ENCODE results near the gene ZFYVE21.

ZFYVE21 gene

GRCh38 chr14:103685276-103686211, 30.1 kb upstream of the ZFYVE21 start:
- Histone ChIP-seq H3K27ac (ENCODE audit: insufficient read depth in 1 of 2, low read depth in 1 of 2, low read length in 2 of 2, poor library complexity in 1 of 2, severe bottlenecking in 2 of 2) (no peak overlapping the region), H3K36me3 (ENCODE audit: control insufficient read depth in 4 of 4, insufficient read depth in 4 of 4, low read length in 3 of 4) (peaks cover 21 to 72% (median 56%) of the 10 kb centered on the region in 4 experiments), H3K9me3 (ENCODE audit: control extremely low read depth in 1 of 5, control insufficient read depth in 4 of 5, insufficient read depth in 2 of 5, low read depth in 1 of 5, low read length in 4 of 5) (no peaks in the 10 kb centered on the region), H3K4me3 (ENCODE audit: control insufficient read depth in 1 of 7, extremely low read depth in 1 of 7, insufficient read depth in 4 of 7, low read depth in 2 of 7, low read length in 6 of 7) (no peak overlapping the region), H3K27me3 (replicated peaks in 2 of 5; ENCODE audit: control insufficient read depth in 4 of 5, insufficient read depth in 5 of 5, low read length in 4 of 5) (no peaks in the 10 kb centered on the region), H3K4me1 (ENCODE audit: control extremely low read depth in 1 of 4, control insufficient read depth in 4 of 4, insufficient read depth in 4 of 4, low read length in 3 of 4) (no peaks in the 10 kb centered on the region)
- ChIA-PET CTCF (interaction anchor here (1.5 kb wide), 1 partner anchor 9 kb away, joined by 4 read pairs; no protein-coding TSS in a partner anchor), POLR2A (no interaction called here)
- DNase-seq = no peak
- WGBS (ENCODE audit: insufficient coverage) = 98% methylated on average over 18 of the region's 23 CpGs

- no peaks in the 10 kb centered on the region for H3K9me3 ChIP-seq (ENCODE audit: control extremely low read depth in 1 of 5, control insufficient read depth in 4 of 5, insufficient read depth in 2 of 5, low read depth in 1 of 5, low read length in 4 of 5)
- no peaks in the 10 kb centered on the region for H3K4me1 ChIP-seq (ENCODE audit: control extremely low read depth in 1 of 4, control insufficient read depth in 4 of 4, insufficient read depth in 4 of 4, low read length in 3 of 4)
- WGBS (ENCODE audit: insufficient coverage) = 99% methylated on average over 18 of the region's 19 CpGs
- no peak overlapping the region for H3K4me3 ChIP-seq (ENCODE audit: control insufficient read depth in 1 of 7, extremely low read depth in 1 of 7, insufficient read depth in 4 of 7, low read depth in 2 of 7, low read length in 6 of 7)
- CTCF ChIA-PET = interaction anchor here (0.8 to 1.5 kb wide), 2 partner anchors 10 to 120 kb away, joined by 3 to 4 read pairs; no protein-coding TSS in a partner anchor
- no peak for DNase-seq
- no peaks in the 10 kb centered on the region for H3K27me3 ChIP-seq (replicated peaks in 2 of 5; ENCODE audit: control insufficient read depth in 4 of 5, insufficient read depth in 5 of 5, low read length in 4 of 5)
- POLR2A ChIA-PET = no interaction called here
- H3K27ac ChIP-seq (ENCODE audit: insufficient read depth in 1 of 2, low read depth in 1 of 2, low read length in 2 of 2, poor library complexity in 1 of 2, severe bottlenecking in 2 of 2) = no peak overlapping the region
- H3K36me3 ChIP-seq (ENCODE audit: control insufficient read depth in 4 of 4, insufficient read depth in 4 of 4, low read length in 3 of 4) = peaks cover 21 to 67% (median 48%) of the 10 kb centered on the region in 4 experiments
Observed at GRCh38 chr14:103686831-103687485, 28.7 kb upstream of the ZFYVE21 start.

DNA sequence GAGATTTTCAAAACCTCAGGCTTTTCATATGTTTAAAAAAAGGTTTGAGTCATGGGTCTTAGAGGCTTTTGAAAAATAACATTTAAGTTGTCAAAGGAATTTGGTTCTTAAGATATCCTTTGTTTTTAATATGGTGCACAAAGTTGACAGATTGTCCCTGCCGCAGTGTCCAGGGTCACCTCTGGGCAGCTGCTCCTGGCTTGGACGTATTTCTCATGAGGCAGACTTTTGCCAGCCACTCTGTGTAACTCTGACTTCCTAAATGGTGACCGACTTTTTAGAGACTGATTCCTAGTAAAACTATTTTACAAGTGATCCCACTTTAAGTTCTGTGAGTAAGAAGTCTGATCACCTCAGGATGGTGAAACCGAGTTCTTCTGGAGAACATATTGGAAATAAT, 27.9 kb upstream of the ZFYVE21 start:
- 100% methylated on average over 4 of the region's 4 CpGs for WGBS (ENCODE audit: insufficient coverage)
- POLR2A ChIA-PET = interaction anchor here (0.5 kb wide), 1 partner anchor 267 kb away, joined by 3 read pairs; no protein-coding TSS in a partner anchor
- peaks cover 21 to 70% (median 51%) of the 10 kb centered on the region in 4 experiments for H3K36me3 ChIP-seq (ENCODE audit: control insufficient read depth in 4 of 4, insufficient read depth in 4 of 4, low read length in 3 of 4)
- no peak for DNase-seq
- CTCF ChIA-PET = interaction anchor here (1.6 kb wide), 1 partner anchor 15 kb away, joined by 4 read pairs; no protein-coding TSS in a partner anchor
- no peaks in the 10 kb centered on the region for H3K4me1 ChIP-seq (ENCODE audit: control extremely low read depth in 1 of 4, control insufficient read depth in 4 of 4, insufficient read depth in 4 of 4, low read length in 3 of 4)
- H3K9me3 ChIP-seq (ENCODE audit: control extremely low read depth in 1 of 5, control insufficient read depth in 4 of 5, insufficient read depth in 2 of 5, low read depth in 1 of 5, low read length in 4 of 5) = no peaks in the 10 kb centered on the region
- H3K27me3 ChIP-seq (replicated peaks in 2 of 5; ENCODE audit: control insufficient read depth in 4 of 5, insufficient read depth in 5 of 5, low read length in 4 of 5) = no peaks in the 10 kb centered on the region
- no peak overlapping the region for H3K4me3 ChIP-seq (ENCODE audit: control insufficient read depth in 1 of 7, extremely low read depth in 1 of 7, insufficient read depth in 4 of 7, low read depth in 2 of 7, low read length in 6 of 7)
- H3K27ac ChIP-seq (ENCODE audit: insufficient read depth in 1 of 2, low read depth in 1 of 2, low read length in 2 of 2, poor library complexity in 1 of 2, severe bottlenecking in 2 of 2) = no peak overlapping the region

GRCh38 chr14:103688441-103688840, 27.2 kb upstream of the ZFYVE21 start:
- no peaks in the 10 kb centered on the region for H3K27me3 ChIP-seq (replicated peaks in 2 of 5; ENCODE audit: control insufficient read depth in 4 of 5, insufficient read depth in 5 of 5, low read length in 4 of 5)
- no peak overlapping the region for H3K4me3 ChIP-seq (ENCODE audit: control insufficient read depth in 1 of 7, extremely low read depth in 1 of 7, insufficient read depth in 4 of 7, low read depth in 2 of 7, low read length in 6 of 7)
- POLR2A ChIA-PET = no interaction called here
- CTCF ChIA-PET = interaction anchor here (1.1 to 1.6 kb wide), 3 partner anchors 9 to 14 kb away, joined by 3 to 5 read pairs (median 4); no protein-coding TSS in a partner anchor
- WGBS (ENCODE audit: insufficient coverage) = 93% methylated on average over 5 of the region's 5 CpGs
- no peak for DNase-seq
- H3K36me3 ChIP-seq (ENCODE audit: control insufficient read depth in 4 of 4, insufficient read depth in 4 of 4, low read length in 3 of 4) = peaks cover 18 to 70% (median 51%) of the 10 kb centered on the region in 4 experiments
- no peaks in the 10 kb centered on the region for H3K9me3 ChIP-seq (ENCODE audit: control extremely low read depth in 1 of 5, control insufficient read depth in 4 of 5, insufficient read depth in 2 of 5, low read depth in 1 of 5, low read length in 4 of 5)
- H3K27ac ChIP-seq (ENCODE audit: insufficient read depth in 1 of 2, low read depth in 1 of 2, low read length in 2 of 2, poor library complexity in 1 of 2, severe bottlenecking in 2 of 2) = no peak overlapping the region
- H3K4me1 ChIP-seq (ENCODE audit: control extremely low read depth in 1 of 4, control insufficient read depth in 4 of 4, insufficient read depth in 4 of 4, low read length in 3 of 4) = no peaks in the 10 kb centered on the region

DNA sequence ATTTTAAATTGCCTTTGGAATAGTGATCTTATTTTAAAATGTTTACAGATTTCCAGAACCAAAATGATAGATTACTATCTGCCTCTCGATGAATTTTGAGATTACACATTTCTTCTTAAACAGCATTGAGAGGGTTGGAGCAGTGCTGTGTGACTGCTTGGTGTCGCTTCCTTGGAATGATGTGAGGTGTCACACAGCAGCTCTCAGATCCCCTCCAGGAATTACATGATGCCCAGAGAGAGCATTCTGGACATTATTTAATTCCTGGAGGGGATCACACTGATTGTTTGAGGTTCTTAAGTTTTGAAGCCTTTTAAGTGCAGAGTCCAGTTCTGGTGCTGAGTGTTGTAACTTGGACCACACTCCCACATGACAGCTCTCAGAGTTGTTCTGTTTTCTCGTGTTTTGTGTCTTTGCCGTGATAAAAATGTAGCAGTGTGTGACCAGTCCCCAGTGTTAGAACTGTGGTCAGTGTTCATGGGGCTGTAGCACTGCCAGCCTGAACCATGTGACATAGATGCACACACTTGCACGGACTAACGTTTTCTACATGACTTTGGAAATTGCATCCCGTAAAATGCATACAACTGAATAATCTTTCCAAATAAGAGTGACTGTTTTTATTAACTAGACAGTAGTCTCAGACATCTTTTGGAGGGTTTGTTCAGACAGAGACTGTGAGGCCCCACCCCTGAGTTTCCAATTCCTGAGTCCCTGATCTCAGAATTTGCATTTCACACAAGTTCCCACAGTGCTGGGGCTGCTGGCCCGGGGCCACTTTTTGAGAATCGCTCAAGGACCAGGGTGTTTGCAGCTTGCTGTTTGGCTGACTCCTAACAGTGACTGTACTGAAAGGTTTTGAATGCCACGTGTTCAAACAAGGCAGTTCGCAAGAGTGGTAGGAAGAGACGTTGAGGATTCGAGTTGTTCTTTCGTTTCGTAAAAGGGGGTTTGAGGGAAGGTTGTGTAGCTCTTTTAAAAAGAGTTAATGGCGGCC, 26.4 kb upstream of the ZFYVE21 start:
- 96% methylated on average over 11 of the region's 16 CpGs for WGBS (ENCODE audit: insufficient coverage)
- Histone ChIP-seq H3K36me3 (ENCODE audit: control insufficient read depth in 4 of 4, insufficient read depth in 4 of 4, low read length in 3 of 4) (peaks cover 18 to 72% (median 52%) of the 10 kb centered on the region in 4 experiments), H3K27ac (ENCODE audit: insufficient read depth in 1 of 2, low read depth in 1 of 2, low read length in 2 of 2, poor library complexity in 1 of 2, severe bottlenecking in 2 of 2) (no peak overlapping the region), H3K27me3 (replicated peaks in 2 of 5; ENCODE audit: control insufficient read depth in 4 of 5, insufficient read depth in 5 of 5, low read length in 4 of 5) (no peaks in the 10 kb centered on the region), H3K4me1 (ENCODE audit: control extremely low read depth in 1 of 4, control insufficient read depth in 4 of 4, insufficient read depth in 4 of 4, low read length in 3 of 4) (no peaks in the 10 kb centered on the region), H3K9me3 (ENCODE audit: control extremely low read depth in 1 of 5, control insufficient read depth in 4 of 5, insufficient read depth in 2 of 5, low read depth in 1 of 5, low read length in 4 of 5) (no peaks in the 10 kb centered on the region), H3K4me3 (ENCODE audit: control insufficient read depth in 1 of 7, extremely low read depth in 1 of 7, insufficient read depth in 4 of 7, low read depth in 2 of 7, low read length in 6 of 7) (no peak overlapping the region)
- ChIA-PET POLR2A (no interaction called here), CTCF (interaction anchor here (1.1 to 1.6 kb wide), 3 partner anchors 9 to 13 kb away, joined by 3 to 5 read pairs (median 4); no protein-coding TSS in a partner anchor)
- no peak for DNase-seq

DNA sequence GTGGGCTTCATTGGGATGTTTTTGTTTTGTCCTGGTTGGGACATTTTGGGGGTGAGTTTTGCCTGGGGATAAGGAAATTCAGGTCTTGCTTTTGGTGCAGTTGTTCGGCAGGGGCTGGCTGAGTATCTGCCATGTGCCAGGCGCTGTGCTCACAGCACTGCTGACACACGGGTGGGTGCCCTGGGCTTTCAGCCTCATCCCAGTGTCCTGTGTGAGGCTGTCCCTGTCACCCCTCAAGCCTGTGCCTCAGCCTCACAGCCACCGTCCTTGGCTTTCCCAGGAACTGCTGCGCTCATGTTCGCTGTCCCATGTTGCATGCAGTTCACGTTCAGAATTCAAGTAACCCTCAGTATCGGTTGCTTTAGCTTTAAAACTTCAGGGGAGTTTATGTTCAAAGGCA, 25.3 kb upstream of the ZFYVE21 start:
- H3K36me3 ChIP-seq (ENCODE audit: control insufficient read depth in 4 of 4, insufficient read depth in 4 of 4, low read length in 3 of 4) = peaks cover 19 to 70% (median 50%) of the 10 kb centered on the region in 4 experiments
- no peak overlapping the region for H3K4me3 ChIP-seq (ENCODE audit: control insufficient read depth in 1 of 7, extremely low read depth in 1 of 7, insufficient read depth in 4 of 7, low read depth in 2 of 7, low read length in 6 of 7)
- DNase-seq = no peak
- WGBS (ENCODE audit: insufficient coverage) = 98% methylated on average over 4 of the region's 8 CpGs
- H3K27ac ChIP-seq (ENCODE audit: insufficient read depth in 1 of 2, low read depth in 1 of 2, low read length in 2 of 2, poor library complexity in 1 of 2, severe bottlenecking in 2 of 2) = no peak overlapping the region
- ChIA-PET POLR2A (no interaction called here), CTCF (no interaction called here)
- H3K9me3 ChIP-seq (ENCODE audit: control extremely low read depth in 1 of 5, control insufficient read depth in 4 of 5, insufficient read depth in 2 of 5, low read depth in 1 of 5, low read length in 4 of 5) = no peaks in the 10 kb centered on the region
- H3K4me1 ChIP-seq (ENCODE audit: control extremely low read depth in 1 of 4, control insufficient read depth in 4 of 4, insufficient read depth in 4 of 4, low read length in 3 of 4) = peaks cover 0 to 1% (median 0%) of the 10 kb centered on the region in 4 experiments
- no peaks in the 10 kb centered on the region for H3K27me3 ChIP-seq (replicated peaks in 2 of 5; ENCODE audit: control insufficient read depth in 4 of 5, insufficient read depth in 5 of 5, low read length in 4 of 5)
